ENCODE data around the gene PIP5KL1.

PIP5KL1 gene

GRCh38 chr9:127870887-127871286, 59.7 kb downstream of the PIP5KL1 start:
- DNase-seq (ENCODE audit: low spot score), result no peak

All from putamen (tissue), 1 donor.